ENCODE measurements around the gene PRKAR1B.
"Not testable (repeated sequence)": the region's sequence is repeated elsewhere in the genome, so short reads cannot be mapped to it uniquely, and the experiment has no call there.

GRCh38 chr7:611837-612236 lies 115.2 kb downstream of the PRKAR1B start:
- TF ChIP-seq CTCF (conservative IDR thresholded peaks at IDR 0.05); ZFX (IDR thresholded peaks at IDR 0.05): not testable (repeated sequence)

Measured in C4-2B (cell line).